Activated CD8-positive, alpha-beta memory T cell treated with anti-CD3 and anti-CD28 coated beads for 4 hours (primary cell): Measurements from ENCODE around the gene STK11.
"Not testable (repeated sequence)": the region's sequence is repeated elsewhere in the genome, so short reads cannot be mapped to it uniquely, and the experiment has no call there.

Source experiments
- DNase-seq, 2 donors: peaks; one replicate each; pipeline ENCODE4 v3.0.0-alpha.2; 2020; ENCODE audit warnings: low read depth in 2 of 2

Gene STK11

DNA sequence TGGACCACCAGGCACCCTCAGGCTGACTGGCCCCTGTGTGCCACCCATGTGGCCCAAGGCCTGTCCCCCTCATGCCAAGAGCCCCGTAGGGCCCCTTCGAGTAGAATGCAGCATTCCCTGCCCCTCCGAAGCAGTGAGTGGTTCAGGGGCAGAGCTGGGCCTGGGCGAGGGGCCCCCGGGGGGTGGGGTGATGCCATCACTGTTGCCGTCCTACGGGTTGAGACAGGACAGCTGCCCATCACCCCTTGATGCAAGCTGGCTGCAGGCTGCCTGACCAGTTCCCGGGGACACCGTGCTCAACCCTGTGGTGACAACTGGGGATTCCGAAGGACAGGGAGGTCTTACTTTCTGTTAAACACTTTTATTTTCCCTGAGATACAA, 36.2 kb upstream of the STK11 start:
- no peak for DNase-seq

DNA sequence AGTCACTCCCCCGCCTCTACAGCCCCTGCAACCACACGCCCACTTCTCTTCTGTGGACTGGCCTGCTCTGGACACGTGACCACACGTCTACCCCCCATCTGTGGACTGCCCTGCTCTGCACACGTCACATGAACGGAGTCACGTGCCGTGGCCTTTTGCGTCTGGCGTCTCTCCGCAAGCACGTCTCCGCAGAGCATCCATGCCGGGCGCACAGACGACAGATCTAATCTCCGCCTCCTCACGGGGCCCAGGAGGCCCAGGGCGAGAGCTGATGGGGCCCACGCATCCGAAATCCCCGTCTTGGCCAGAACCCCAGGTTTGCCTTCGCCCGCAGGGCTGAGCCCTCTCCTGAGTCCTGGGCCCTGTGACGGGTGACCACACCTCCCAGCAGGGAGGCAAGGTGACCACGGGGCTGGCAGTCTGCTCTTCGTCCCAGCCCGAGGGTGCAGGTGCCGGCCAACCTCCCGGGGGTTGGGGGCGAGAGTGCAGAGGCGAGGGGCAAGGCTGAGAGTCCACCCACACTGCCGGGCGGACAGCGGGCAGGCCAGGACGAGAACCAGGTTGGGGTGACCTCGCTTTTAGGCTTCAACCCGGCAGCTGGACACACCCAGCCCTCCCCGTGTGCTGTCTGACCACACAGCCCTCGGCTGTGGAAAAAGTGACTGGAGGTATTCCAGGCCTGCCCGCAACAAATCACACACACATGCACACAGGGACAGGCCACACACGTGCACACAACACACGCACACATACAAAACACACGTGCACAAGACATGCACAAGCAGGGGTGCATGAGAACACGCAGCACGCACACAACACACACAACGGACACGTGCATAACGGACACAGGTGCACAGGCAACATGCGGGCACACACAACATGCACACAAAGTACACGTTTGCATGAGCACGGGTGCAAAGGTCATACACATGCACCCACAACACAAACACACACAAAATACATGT, 35.4 kb upstream of the STK11 start:
- DNase-seq: no peak

DNA sequence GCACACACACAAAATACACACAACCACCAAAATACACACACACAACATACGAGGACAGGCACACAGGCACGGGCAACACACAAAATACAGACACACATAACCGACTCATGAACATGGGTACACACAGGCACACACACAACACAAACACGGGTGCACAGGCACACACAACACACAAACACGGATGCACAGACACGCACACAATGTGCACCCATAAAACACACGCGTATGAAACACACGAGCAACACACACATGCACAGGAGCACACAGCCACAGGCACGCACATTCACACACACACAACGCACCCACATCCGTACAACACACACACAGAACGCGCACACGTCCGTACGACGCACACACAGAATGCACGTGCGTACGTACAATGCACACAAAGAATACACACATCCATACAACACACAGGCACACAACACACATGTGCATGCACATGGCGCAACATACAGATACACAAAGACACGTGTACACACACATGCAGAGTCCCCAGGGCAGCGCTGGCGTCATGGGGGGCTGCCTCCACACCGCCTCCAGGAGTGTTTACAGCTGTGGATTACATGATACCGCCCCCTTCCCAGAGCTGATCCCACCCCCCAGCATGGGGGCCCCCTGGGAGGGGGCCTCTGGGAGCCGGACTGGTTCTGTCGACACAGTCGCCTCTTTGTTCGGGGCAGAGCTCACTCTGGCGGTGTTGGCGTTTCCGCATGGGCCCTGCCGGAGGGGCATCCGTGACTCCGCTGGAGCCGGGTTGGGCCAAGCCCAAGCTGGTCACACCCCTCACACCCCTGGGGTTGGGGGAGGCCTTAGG, 34.4 kb upstream of the STK11 start:
- no peak for DNase-seq

DNA sequence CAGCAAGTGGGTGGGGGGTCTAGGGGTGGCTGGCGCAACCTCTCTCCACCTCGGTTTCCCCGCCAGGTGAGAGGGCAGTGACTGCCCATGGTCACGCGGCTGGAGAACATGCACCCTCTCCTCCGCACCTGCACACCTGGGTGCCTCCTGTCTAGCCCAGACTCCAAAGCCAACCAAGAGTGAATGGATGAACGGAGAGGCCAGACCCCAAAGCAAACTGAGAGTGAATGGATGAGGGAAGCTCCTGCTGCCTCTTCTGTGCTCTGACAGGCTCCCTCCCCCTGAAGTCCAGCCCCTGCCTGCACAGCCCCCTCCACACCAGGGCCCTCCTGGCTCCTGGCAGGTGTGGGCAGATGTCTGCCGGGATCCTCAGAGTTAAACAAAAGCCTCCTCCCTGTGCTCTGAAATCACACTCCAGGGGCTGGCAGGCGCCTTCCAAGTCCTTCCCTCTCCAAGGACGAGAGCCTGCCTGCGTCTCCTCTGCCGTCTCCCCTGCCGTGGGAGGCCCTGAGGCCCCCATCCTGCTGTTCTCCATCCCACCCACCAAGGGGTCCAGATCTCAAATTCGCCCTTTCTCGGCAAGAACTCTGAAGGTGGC, 33.7 kb upstream of the STK11 start:
- DNase-seq: no peak

DNA sequence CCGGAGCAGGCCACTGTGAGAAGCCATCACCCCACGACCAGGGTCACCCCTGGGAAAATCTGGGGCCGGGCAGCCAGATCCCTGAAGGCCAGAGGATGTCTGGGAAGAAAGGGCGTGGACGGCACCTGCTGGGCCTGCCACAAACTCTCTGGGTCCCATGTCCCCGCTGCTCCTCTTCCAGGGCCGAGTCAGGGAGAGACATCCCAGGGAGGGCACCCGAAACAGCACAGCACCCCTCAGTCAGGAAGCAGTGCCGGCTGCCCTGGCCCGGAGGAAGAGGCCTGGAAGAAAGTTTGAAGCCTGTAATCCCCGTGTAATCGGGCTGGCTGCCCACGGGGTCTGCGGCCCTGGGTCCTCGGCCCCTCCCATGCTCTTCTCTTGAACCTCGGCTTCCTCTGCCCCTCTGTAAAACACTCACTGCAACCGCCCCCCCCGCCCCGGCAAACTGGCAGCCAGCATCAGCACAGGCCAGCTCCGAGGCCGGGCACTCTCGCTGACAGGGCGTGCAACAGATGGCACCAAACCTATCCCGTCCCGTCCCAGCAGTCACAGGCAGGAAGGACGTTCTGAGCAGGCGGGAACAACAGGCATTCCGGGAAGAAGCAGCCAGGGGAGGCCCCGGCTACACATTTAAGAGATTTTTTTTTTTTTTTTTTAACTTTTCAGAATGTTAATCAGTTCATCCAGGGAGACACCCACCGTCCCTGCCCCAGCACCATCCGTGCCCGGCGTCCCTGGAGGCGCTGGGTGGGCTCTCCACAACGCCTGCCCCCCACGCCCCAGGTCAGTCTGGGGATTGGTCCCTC, 33.0 kb upstream of the STK11 start:
- DNase-seq: no peak

DNA sequence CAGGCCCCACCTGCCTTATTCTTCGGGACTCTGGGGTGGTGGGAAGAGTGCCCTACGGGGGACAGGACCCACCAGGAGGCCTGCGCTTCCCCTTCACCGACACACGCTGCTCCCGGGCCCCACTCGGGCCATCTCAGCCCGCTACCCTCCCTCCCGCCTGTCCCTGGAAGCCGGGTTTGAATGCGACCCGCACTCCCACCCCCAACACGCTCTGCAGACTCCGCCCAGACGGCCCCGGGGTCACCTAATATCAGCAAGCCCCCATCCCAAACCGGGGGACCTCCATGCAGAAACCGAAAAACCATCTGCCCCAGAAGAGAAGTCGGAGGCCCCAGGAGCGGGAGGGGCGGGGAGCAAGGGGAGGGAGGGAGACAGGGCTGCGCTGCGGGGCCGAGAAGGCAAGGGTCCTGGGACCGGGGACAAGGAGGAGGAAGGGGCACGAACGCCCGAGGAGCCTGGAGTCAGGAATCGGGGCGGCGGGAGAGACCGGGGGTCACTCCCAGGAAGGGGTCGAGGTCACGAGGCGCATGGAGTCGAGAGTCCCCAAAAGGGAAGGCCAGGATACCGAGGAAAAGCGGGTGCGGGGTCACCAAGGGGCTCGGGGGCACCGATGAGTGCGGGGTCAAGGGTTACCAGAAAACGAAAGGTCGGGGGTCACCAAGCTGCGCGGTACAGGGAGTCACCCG, 32.3 kb upstream of the STK11 start:
- DNase-seq: no peak

DNA sequence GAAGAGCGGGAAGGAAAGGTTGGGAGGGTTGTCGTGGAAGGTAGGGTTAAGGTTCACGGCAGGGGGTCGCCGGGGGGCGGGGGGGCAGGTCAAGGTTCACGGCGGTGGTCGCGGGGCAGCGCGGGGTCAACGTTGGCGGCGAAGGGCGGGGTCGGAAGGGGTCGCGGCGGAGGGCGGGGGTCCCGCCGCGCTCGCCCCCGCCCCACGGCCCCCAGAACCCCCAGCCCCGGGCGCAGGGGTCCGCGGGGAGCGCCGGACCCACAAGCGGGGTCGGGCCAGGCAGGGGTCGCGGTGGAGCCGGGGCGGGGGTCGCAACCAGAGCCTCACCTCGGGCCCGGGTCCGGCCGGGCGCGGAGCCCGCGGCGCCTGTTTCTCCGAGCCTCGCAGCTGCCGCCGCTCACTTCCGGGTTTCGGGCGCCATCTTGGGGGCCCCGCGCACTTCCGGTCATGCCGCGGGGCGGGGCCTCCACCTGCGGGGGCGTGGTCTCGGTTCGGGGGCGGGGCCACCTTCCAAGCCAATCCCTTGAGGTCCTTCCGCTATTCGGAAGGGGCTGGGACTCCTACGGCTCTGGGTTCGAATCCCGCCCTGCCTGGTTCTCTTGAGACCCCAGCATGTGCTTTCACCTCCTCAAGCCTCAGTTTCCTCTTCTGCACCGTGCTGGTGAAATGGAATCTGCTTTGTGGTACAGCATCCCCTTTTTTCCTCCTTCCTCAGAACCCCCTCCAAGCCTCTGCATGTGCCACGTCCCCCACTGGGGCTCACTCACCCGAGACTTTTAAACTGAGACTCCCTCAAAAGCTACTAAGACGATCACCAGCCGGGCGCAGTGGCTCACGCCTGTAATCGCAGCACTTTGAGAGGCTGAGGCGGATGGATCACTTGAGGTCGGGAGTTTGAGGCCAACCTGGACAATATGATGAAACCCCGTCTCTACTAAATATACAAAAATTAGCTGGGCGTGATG, 31.5 kb upstream of the STK11 start, which contains the start of gene SBNO2:
Gene SBNO2, minus strand, starts transcription at position 424 of the 965 bp plus-strand sequence. CDS start 19,992 bp downstream, outside the sequence.
- DNase-seq: peak; percentile 75 to 82

DNA sequence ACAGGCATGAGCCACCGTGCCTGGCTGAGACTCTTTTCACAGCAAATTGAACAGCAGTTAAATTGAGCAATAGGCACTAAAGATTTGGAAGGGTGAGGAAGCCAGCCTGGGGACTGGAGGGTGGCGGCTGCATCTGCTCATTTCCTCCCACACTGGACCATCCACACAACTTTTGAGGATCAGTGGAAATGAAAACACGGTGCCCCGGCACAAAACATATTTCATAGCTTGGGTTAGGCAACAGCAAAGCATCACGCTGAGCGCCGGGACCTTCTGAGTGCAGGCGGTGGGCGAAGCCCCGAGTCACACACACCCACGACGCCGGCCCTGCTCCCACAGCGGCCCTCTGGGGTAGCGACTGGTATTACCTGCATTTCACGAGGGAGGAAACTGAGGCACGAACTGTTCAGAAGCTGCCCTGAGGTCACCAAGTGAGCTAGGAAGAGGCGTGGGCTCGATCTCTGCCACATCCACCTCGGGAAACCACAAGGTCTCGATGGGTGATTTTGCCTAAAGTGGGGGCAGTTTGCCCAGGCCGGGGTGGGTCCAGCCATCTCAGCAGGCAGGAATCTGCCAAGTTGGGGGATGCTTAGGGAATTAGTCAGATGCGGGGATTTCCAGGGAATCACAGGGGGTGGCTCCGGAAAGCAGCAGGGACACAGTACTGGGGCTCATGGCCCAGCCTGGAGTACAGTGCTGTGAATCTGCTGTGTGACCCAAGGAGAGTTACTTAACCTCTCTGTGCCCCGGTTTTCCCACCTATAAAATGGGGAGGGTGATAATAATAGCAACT, 28.1 kb upstream of the STK11 start:
- DNase-seq: no peak

DNA sequence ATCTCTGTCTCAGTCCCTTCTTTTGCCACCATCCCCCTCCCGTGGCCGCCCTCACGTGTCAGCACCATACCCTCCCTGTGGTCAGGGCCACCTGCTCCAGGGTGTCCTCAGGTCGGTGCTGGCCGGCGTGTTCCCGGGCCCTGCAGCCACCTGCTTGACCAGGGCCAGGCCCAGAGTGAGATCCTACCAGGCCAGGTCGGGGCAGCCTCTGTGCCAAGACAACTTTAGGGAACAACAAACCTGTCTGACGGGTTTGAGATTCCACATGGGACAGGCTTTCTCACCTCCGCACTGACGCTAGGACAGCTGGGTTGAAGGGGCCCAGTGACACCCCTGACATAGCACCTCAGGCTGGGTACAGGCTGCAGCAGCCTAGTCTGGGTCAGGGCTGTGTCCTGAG, 24.0 kb upstream of the STK11 start:
- DNase-seq: no peak

DNA sequence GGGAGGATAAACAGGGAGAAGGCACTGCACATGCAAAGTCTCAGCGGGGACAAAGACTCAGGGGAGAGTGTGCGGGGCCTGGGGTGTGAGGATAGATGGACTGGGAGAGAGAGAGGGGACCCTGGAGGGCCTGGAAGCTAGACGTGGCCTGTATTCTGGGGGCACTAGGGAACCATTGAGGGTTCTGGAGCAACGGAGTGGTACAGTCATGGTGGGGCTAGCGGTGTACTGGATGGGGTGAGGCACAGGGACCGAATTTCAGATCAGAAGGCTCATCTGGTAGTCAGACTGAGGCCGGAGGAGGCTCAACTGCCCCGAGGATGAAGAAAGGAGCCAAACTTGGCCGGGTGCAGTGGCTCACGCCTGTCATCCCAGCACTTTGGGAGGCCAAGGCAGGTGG, 23.5 kb upstream of the STK11 start:
- DNase-seq: no peak

DNA sequence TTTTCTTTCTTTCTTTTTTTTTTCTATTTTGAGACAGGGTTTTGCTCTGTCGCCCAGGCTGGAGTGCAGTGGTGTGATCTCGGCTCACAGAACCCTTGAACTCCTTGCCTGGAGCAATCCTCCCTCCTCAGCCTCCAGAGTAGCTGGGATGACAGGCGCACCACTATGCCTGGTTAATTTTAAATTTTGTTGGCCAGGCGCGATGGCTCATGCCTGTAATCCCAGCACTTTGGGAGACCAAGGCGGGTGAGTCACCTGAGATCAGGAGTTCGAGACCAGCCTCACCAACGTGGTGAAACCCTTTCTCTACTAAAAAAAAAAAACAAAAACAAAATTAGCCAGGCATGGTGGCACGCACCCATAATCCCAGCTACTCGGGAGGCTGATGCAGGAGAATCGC, 22.9 kb upstream of the STK11 start:
- DNase-seq: no peak

DNA sequence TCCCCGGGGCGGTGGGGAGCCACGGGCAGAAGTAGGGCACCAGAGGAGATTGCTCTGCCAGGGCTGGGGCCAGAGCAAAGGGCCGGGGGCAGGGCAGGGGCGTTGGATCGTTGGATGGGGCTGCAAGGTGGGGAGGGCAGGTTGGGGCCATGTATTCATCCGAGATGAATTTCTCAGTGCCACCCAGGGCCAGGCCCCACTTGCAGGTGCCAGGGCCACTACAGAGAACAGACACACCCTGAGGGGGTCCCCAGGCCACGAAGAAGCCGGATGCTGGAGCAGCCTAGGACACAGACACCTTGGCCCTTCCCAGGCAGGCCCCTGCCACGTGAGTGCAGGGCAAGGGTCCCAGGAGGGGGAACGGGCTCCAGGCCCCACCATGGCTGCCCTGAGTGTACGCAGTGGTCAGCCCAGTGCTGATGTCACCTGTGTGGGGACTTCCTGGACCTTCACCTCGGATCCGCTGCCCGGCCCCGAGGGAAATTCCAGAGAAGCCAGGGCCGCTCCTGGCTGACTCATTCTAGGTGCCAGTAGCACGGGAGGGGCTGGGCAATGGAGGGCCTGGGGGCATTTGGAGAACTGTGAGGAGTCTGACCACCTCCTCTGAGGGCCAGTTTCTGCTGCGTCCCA, 21.9 kb upstream of the STK11 start:
- DNase-seq: no peak

DNA sequence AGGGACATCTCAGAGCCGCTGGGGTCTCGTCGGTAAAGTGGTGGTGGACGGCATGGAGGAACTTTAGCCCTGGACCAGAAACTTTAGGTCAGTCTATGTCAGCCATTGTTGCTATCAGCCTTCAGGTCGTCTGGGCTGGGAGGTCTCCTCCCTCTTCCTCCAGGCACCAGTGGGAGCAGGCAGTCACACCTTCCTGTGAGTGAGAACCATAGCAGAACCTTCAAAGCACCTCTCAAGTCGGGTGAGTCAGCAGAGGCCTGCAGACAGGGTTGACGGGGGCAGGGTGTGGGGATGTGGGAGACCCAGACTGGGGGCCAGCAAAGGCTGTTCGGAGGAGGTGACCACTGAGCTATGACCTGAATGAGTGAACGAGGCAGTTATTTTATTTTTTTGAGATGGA, 16.2 kb upstream of the STK11 start:
- no peak for DNase-seq

DNA sequence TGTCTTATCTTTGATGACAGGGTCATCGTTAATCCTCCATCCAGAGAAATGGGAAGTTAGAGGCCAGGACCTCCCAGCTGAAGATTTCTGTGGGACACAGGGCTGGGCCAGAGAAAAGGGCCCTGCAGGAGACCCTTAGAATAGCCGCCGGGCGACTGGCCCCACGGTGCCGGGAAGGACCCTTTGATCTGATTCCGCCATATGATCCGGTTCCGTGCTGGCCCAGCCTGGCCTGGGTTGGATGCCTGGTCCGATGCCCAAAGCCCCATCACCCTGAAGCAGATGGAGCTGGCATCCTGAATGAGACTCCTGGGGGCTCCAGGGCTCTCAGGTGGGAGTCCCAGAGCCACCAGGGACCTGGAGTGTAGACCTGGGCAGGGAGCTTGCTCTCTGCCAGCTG, 6.0 kb upstream of the STK11 start:
- no peak for DNase-seq

DNA sequence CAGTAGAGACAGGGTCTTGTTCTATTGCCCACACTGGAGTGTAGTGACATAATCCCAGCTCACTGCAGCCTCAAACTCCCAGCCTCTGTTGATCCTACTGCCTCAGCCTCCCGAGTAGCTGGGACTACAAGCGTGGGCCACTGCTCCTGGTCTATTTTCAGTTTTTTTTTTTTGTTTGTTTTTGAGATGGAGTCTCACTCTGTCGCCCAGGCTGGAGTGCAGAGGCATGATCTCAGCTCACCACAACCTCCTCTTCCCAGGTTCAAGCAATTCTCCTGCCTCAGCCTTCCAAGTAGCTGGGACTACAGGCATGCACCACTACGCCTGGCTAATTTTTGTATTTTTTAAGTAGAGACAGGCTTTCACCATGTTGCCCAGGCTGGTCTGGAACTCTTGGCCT, 5.0 kb upstream of the STK11 start:
- not testable (repeated sequence) for DNase-seq

DNA sequence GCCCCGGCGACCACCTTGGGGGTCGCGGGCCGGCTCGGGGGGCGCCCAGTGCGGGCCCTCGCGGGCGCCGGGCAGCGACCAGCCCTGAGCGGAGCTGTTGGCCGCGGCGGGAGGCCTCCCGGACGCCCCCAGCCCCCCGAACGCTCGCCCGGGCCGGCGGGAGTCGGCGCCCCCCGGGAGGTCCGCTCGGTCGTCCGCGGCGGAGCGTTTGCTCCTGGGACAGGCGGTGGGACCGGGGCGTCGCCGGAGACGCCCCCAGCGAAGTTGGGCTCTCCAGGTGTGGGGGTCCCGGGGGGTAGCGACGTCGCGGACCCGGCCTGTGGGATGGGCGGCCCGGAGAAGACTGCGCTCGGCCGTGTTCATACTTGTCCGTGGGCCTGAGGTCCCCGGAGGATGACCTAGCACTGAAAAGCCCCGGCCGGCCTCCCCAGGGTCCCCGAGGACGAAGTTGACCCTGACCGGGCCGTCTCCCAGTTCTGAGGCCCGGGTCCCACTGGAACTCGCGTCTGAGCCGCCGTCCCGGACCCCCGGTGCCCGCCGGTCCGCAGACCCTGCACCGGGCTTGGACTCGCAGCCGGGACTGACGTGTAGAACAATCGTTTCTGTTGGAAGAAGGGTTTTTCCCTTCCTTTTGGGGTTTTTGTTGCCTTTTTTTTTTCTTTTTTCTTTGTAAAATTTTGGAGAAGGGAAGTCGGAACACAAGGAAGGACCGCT, 729 bp downstream of the STK11 start:
- no peak for DNase-seq

DNA sequence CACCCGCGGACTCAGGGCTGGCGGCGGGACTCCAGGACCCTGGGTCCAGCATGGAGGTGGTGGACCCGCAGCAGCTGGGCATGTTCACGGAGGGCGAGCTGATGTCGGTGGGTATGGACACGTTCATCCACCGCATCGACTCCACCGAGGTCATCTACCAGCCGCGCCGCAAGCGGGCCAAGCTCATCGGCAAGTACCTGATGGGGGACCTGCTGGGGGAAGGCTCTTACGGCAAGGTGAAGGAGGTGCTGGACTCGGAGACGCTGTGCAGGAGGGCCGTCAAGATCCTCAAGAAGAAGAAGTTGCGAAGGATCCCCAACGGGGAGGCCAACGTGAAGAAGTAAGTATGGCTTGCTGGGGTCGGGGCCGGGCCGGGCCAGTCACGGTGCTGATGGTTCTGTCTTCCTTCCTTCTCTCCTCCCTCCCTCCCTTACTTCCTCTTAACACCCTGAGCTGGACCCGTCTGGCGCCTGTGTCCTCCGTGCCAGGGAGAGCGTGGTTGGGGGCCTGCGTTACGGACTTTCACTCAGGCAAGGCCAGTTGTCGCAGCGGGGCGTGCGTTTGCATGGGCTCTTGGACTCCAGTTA, 1.4 kb downstream of the STK11 start:
- no peak for DNase-seq
